Upper lobe of left lung (tissue), 6 donors: ENCODE results near the gene RUNX1. TPM values are rescaled to one million over a fixed set of nuclear protein-coding genes. Genes with fewer than 3 reads are reported as not detected.

Experiments
- ATAC-seq, 2 donors: fragments of 200-7000 bp; cut with Tn5 transposase; one replicate each; pipeline ENCODE4 v1.9.1; 2022; ENCODE audit warnings: mild to moderate bottlenecking in 2 of 2, moderate library complexity in 2 of 2; ENCODE audit not compliant: low FRiP score in 2 of 2
- DNase-seq, 2 donors: peaks; one replicate each; pipeline ENCODE4 v3.0.0-alpha.2; 2019 to 2020
- H3K27ac ChIP-seq, 4 donors: fragments of 200-600 bp; sonication (generic); one replicate each; pipeline ENCODE4 v1.5.1; 2016 to 2019
- H3K27me3 ChIP-seq, 4 donors: fragments of 200-600 bp; sonication (generic); one replicate each; pipeline ENCODE4 v1.5.1; 2017 to 2019
- H3K36me3 ChIP-seq, 4 donors: fragments of 200-600 bp; sonication (generic); one replicate each; pipeline ENCODE4 v1.5.1; 2016 to 2019
- H3K4me1 ChIP-seq, 4 donors: fragments of 200-600 bp; sonication (generic); one replicate each; pipeline ENCODE4 v1.5.1; 2018 to 2019
- H3K4me3 ChIP-seq, 4 donors: fragments of 200-600 bp; sonication (generic); one replicate each; pipeline ENCODE4 v1.5.1; 2017 to 2019; ENCODE audit warnings: mild to moderate bottlenecking in 2 of 4, moderate library complexity in 1 of 4
- H3K9me3 ChIP-seq, 4 donors: fragments of 200-600 bp; sonication (generic); one replicate each; pipeline ENCODE4 v1.5.1; 2018 to 2019
- EP300 ChIP-seq, 4 donors: sonication (generic); formaldehyde crosslinking; IDR thresholded peaks; one replicate each; pipeline ENCODE4 v1.5.1; 2017; ENCODE audit warnings: antibody characterized with exemption in 4 of 4, control low read depth in 2 of 4
- POLR2A ChIP-seq, 4 donors: fragments of 450-650 bp; IDR thresholded peaks; one replicate each; pipeline ENCODE4 v1.5.1; 2016 to 2017; ENCODE audit warnings: antibody characterized with exemption in 4 of 4, mild to moderate bottlenecking in 2 of 4
- POLR2AphosphoS5 ChIP-seq, 2 donors: sonication (generic); formaldehyde crosslinking; IDR thresholded peaks; one replicate each; pipeline ENCODE4 v1.5.1; 2017; ENCODE audit warnings: antibody characterized with exemption in 2 of 2
- WGBS, 2 donors: methylation state at CpG; one replicate each; pipeline ENCODE4 v1.1.5; 2017 to 2018; 5-methylcytosine and 5-hydroxymethylcytosine counted together
- total RNA-seq, 6 donors: library from RNA; depleted of rRNA in 4 of 6; stranded (reverse); fragments of >200 nt in 4 of 6; gene quantifications; one replicate each; pipeline versions ENCODE4 v1.1.0 to v1.2.1, GENCODE V29; 2016 to 2021
- TF ChIP-seq, protein P1 (sequence below), 6 experiments: fragments of 450-650 bp in 4 of 6; fragments of 200-600 bp in 2 of 6; sonication (generic) in 2 of 6; IDR thresholded peaks; one replicate each; pipeline ENCODE4 v1.5.1; 2016 to 2019; ENCODE audit warnings: antibody characterized with exemption in 6 of 6
- donor health status: DM: no; HTN: no; CAD: no; lungs with moderate emphysema.
- donor health status: DM: no; HTN: yes; CAD: no; lungs with severe emphysema.

Gene RUNX1
- total RNA-seq, 6 donors from 2014 or later = 62.2 to 252 (median 98.2) TPM

DNA sequence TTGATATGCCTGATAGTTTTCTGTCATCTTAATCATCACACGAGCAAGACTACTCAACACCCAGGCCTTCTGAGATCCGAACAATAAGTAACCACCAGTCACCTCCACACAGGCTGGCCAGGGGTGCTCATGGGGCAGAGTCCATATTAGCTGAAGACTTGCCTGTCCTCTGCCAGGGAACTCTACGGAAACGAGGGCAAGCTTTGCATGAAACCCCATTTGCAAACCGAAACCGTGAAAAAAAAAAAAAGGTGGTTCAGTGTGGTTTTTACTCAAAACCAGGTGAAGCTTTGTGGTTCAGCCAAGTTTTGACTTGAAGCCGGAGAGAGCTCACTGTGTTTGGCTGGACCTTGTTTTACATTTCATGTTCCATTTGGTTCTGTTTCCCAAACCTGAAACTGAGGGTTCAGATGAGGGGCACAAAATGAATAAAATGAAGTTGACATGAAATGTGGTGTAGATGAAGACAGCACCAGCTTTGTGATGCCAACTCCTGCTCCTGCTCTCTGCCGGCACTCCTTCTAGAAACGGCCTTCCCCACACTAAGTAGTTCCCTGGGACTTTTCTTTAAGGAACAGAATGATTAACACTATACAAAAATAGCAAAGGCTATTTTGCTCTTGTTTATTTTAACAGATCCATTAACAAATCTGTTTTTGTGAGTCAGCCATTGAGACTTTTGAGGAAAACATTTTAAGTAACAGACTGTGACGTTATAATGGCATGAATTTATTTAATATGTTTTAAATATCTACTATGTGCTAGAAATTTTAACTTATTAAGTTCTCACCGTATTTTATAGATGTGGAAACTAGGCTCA is 74.7 kb downstream of the RUNX1 start:
- WGBS, 2 donors = 83 to 85% methylated on average over 11 of the region's 11 CpGs
- Histone ChIP-seq H3K9me3 (no peaks in the 10 kb centered on the region), H3K4me1 (peaks cover 0 to 2% (median under 1%) of the 10 kb centered on the region in 4 donors), H3K27me3 (no peaks in the 10 kb centered on the region), H3K36me3 (no peaks in the 10 kb centered on the region), H3K4me3 (no peak overlapping the region), H3K27ac (no peak overlapping the region)
- DNase-seq (no peak), ATAC-seq (no peak)
- no peak for TF ChIP-seq POLR2AphosphoS5 (IDR thresholded peaks at IDR 0.05)
- TF ChIP-seq, protein P1, sequence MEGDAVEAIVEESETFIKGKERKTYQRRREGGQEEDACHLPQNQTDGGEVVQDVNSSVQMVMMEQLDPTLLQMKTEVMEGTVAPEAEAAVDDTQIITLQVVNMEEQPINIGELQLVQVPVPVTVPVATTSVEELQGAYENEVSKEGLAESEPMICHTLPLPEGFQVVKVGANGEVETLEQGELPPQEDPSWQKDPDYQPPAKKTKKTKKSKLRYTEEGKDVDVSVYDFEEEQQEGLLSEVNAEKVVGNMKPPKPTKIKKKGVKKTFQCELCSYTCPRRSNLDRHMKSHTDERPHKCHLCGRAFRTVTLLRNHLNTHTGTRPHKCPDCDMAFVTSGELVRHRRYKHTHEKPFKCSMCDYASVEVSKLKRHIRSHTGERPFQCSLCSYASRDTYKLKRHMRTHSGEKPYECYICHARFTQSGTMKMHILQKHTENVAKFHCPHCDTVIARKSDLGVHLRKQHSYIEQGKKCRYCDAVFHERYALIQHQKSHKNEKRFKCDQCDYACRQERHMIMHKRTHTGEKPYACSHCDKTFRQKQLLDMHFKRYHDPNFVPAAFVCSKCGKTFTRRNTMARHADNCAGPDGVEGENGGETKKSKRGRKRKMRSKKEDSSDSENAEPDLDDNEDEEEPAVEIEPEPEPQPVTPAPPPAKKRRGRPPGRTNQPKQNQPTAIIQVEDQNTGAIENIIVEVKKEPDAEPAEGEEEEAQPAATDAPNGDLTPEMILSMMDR (IDR thresholded peaks at IDR 0.05) = no peak
- no peak for TF ChIP-seq EP300 (IDR thresholded peaks at IDR 0.05)
- no peak for TF ChIP-seq POLR2A (IDR thresholded peaks at IDR 0.05)

GRCh38 chr21:34973685-34974084 is 75.4 kb downstream of the RUNX1 start:
- DNase-seq = no peak
- WGBS, 2 donors = 84 to 93% methylated on average over 3 of the region's 3 CpGs
- no peaks in the 10 kb centered on the region for H3K9me3 ChIP-seq
- H3K4me1 ChIP-seq = peaks cover 0 to 9% (median 4%) of the 10 kb centered on the region in 4 donors
- no peak overlapping the region for H3K4me3 ChIP-seq
- H3K27me3 ChIP-seq = no peaks in the 10 kb centered on the region
- no peak overlapping the region for H3K27ac ChIP-seq
- TF ChIP-seq POLR2A (IDR thresholded peaks at IDR 0.05) (no peak), POLR2AphosphoS5 (IDR thresholded peaks at IDR 0.05) (no peak), EP300 (IDR thresholded peaks at IDR 0.05) (no peak)
- TF ChIP-seq, protein P1 (IDR thresholded peaks at IDR 0.05) = no peak
- ATAC-seq = no peak
- H3K36me3 ChIP-seq = no peaks in the 10 kb centered on the region

DNA sequence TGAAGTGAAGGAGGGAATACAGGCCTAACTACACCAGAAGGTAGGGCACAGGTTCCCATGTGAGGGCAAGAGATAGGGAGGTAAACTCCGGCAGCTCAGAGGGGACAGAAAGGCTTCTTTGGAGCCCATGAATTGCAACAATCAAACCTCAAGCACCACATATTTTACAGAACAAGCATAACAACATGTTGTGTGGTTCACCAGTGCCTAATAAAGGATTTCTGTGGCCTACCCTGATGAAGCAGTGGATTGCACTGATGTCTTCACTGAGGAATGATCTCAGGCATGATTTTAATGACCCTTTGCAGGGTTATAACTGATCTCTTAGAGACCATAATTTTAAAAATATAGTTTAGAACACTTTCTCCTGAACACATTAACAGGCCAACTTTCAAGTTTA is 77.4 kb downstream of the RUNX1 start:
- H3K36me3 ChIP-seq = no peaks in the 10 kb centered on the region
- peaks cover 2 to 22% (median 12%) of the 10 kb centered on the region in 4 donors for H3K4me1 ChIP-seq
- H3K27ac ChIP-seq = no peak overlapping the region
- no peaks in the 10 kb centered on the region for H3K9me3 ChIP-seq
- 69 to 79% methylated on average over 1 of the region's 1 CpG for WGBS, 2 donors
- DNase-seq (no peak), ATAC-seq (no peak)
- H3K4me3 ChIP-seq = no peak overlapping the region
- no peaks in the 10 kb centered on the region for H3K27me3 ChIP-seq
- TF ChIP-seq, protein P1 (IDR thresholded peaks at IDR 0.05) = no peak
- TF ChIP-seq POLR2A (IDR thresholded peaks at IDR 0.05) (no peak), EP300 (IDR thresholded peaks at IDR 0.05) (no peak), POLR2AphosphoS5 (IDR thresholded peaks at IDR 0.05) (no peak)

GRCh38 chr21:34970566-34970965 is 78.5 kb downstream of the RUNX1 start:
- DNase-seq (no peak), ATAC-seq (peak; percentile 21 to 38)
- Histone ChIP-seq H3K9me3 (no peaks in the 10 kb centered on the region), H3K36me3 (no peaks in the 10 kb centered on the region), H3K4me3 (no peak overlapping the region), H3K4me1 (peaks cover 6 to 29% (median 16%) of the 10 kb centered on the region in 4 donors), H3K27ac (no peak overlapping the region), H3K27me3 (no peaks in the 10 kb centered on the region)
- 76 to 80% methylated on average over 4 of the region's 4 CpGs for whole genome bisulfite sequencing, 2 donors
- TF ChIP-seq POLR2A (IDR thresholded peaks at IDR 0.05) = no peak

GRCh38 chr21:34970167-34970500 is 79.0 kb downstream of the RUNX1 start:
- TF ChIP-seq EP300 (IDR thresholded peaks at IDR 0.05) (no peak), POLR2AphosphoS5 (IDR thresholded peaks at IDR 0.05) (no peak), POLR2A (IDR thresholded peaks at IDR 0.05) (no peak)
- TF ChIP-seq, protein P1 (IDR thresholded peaks at IDR 0.05) = no peak
- Histone ChIP-seq H3K36me3 (no peaks in the 10 kb centered on the region), H3K27ac (no peak overlapping the region), H3K4me3 (no peak overlapping the region), H3K9me3 (no peaks in the 10 kb centered on the region), H3K4me1 (peaks cover 7 to 31% (median 20%) of the 10 kb centered on the region in 4 donors), H3K27me3 (no peaks in the 10 kb centered on the region)
- ATAC-seq = no peak
- 70 to 80% methylated on average over 2 of the region's 2 CpGs for WGBS, 2 donors
- no peak for DNase-seq
